ENCODE measurements around the gene CHPT1.

CHPT1 gene

DNA sequence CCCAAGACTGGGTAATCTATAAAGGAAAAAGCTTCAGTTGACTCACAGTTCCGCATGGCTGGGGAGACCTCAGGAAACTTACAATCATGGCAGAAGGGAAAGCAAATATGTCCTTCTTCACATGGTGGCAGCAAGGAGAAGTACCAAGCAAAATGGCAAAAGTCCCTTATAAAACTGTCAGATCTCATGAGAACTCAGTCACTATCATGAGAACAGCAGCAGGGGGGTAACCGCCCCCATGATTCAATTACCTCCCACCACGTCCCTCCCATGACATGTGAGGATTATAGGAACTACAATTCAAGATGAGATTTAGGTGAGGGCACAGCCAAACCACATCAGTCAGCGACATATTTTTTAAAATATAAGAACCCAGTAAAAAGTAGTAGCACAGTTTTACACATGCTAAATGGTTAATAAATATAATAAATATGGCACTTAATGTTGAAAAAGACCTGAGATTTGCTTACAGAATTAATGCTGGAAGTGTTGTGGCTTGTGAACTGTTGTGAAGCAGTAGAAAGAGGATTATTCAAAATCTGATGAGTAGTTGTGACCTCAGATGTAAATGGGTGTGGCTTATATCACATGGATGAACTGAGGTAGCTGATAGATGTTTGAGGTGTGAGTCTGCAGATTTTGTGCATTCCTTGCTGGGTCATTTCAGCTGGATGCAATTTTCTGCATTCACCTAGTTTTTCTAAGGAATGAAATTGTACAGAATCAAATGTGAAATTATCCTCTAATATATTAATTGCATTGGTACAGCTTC lies 46.9 kb upstream of the CHPT1 start:
- Histone ChIP-seq H3K9ac (ENCODE audit: low read depth, low read length, poor library complexity, severe bottlenecking) (no peak overlapping the region), H3K36me3 (ENCODE audit: insufficient read depth, low read length) (no peaks in the 10 kb centered on the region), H3K4me1 (ENCODE audit: insufficient read depth, low read length, poor library complexity, severe bottlenecking) (no peaks in the 10 kb centered on the region), H3K9me3 (ENCODE audit: insufficient read depth, low read depth, low read length) (no peaks in the 10 kb centered on the region), H3F3A (ENCODE audit: low read depth) (no peaks in the 10 kb centered on the region), H4K20me1 (ENCODE audit: insufficient read depth, low read length, poor library complexity, severe bottlenecking) (no peaks in the 10 kb centered on the region), H3K9me2 (replicated peaks; ENCODE audit: low read depth, low read length) (no peaks in the 10 kb centered on the region), H3K4me2 (ENCODE audit: low read depth, low read length, poor library complexity, severe bottlenecking) (no peak overlapping the region), H3K4me3 (ENCODE audit: low read length, poor library complexity, severe bottlenecking) (no peak overlapping the region), H3K79me2 (ENCODE audit: insufficient read depth, low read length) (no peaks in the 10 kb centered on the region), H3K27me3 (ENCODE audit: insufficient read depth, low read length, poor library complexity, severe bottlenecking) (no peaks in the 10 kb centered on the region), H2AFZ (ENCODE audit: low read length) (no peak overlapping the region)
- TF ChIP-seq, protein P1, sequence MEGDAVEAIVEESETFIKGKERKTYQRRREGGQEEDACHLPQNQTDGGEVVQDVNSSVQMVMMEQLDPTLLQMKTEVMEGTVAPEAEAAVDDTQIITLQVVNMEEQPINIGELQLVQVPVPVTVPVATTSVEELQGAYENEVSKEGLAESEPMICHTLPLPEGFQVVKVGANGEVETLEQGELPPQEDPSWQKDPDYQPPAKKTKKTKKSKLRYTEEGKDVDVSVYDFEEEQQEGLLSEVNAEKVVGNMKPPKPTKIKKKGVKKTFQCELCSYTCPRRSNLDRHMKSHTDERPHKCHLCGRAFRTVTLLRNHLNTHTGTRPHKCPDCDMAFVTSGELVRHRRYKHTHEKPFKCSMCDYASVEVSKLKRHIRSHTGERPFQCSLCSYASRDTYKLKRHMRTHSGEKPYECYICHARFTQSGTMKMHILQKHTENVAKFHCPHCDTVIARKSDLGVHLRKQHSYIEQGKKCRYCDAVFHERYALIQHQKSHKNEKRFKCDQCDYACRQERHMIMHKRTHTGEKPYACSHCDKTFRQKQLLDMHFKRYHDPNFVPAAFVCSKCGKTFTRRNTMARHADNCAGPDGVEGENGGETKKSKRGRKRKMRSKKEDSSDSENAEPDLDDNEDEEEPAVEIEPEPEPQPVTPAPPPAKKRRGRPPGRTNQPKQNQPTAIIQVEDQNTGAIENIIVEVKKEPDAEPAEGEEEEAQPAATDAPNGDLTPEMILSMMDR (conservative IDR thresholded peaks at IDR 0.05; ENCODE audit: low read length) = no peak
- no peak for TF ChIP-seq EZH2phosphoT487 (IDR thresholded peaks at IDR 0.05; ENCODE audit: borderline replicate concordance)

GRCh38 chr12:101653030-101653429 lies 44.4 kb upstream of the CHPT1 start:
- H3K9ac ChIP-seq (ENCODE audit: low read depth, low read length, poor library complexity, severe bottlenecking) = no peak overlapping the region
- H2AFZ ChIP-seq (ENCODE audit: low read length) = no peak overlapping the region
- no peaks in the 10 kb centered on the region for H3K36me3 ChIP-seq (ENCODE audit: insufficient read depth, low read length)
- no peaks in the 10 kb centered on the region for H3K9me3 ChIP-seq (ENCODE audit: insufficient read depth, low read depth, low read length)
- H3K79me2 ChIP-seq (ENCODE audit: insufficient read depth, low read length) = no peaks in the 10 kb centered on the region
- no peaks in the 10 kb centered on the region for H3K9me2 ChIP-seq (replicated peaks; ENCODE audit: low read depth, low read length)
- H3K4me2 ChIP-seq (ENCODE audit: low read depth, low read length, poor library complexity, severe bottlenecking) = no peak overlapping the region
- no peaks in the 10 kb centered on the region for H3K4me1 ChIP-seq (ENCODE audit: insufficient read depth, low read length, poor library complexity, severe bottlenecking)
- no peaks in the 10 kb centered on the region for H3F3A ChIP-seq (ENCODE audit: low read depth)
- TF ChIP-seq, protein P1 (conservative IDR thresholded peaks at IDR 0.05; ENCODE audit: low read length) = no peak
- no peak for TF ChIP-seq EZH2phosphoT487 (IDR thresholded peaks at IDR 0.05; ENCODE audit: borderline replicate concordance)
- H3K27me3 ChIP-seq (ENCODE audit: insufficient read depth, low read length, poor library complexity, severe bottlenecking) = no peaks in the 10 kb centered on the region
- H3K4me3 ChIP-seq (ENCODE audit: low read length, poor library complexity, severe bottlenecking) = no peak overlapping the region
- H4K20me1 ChIP-seq (ENCODE audit: insufficient read depth, low read length, poor library complexity, severe bottlenecking) = no peaks in the 10 kb centered on the region

DNA sequence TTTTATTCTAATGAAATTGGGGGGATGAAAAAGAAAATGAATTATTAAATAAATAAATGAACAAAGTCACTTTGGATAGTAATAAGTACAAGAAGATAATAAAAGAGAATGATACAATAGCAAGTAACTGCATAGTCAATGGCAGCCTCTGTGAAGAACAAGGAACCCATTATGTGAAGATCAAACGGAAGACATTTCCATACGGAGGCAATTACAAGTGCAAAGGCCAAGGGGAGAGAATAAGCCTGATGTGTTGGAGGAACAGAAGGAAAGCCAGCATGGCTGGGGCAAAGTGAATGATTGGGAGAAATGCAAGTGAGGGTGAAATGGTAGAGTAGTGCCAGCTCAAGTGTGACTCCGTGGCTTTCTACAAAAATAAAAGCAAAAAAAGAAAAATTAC lies 43.9 kb upstream of the CHPT1 start:
- H4K20me1 ChIP-seq (ENCODE audit: insufficient read depth, low read length, poor library complexity, severe bottlenecking) = no peaks in the 10 kb centered on the region
- H3F3A ChIP-seq (ENCODE audit: low read depth) = no peaks in the 10 kb centered on the region
- H3K4me3 ChIP-seq (ENCODE audit: low read length, poor library complexity, severe bottlenecking) = no peak overlapping the region
- no peaks in the 10 kb centered on the region for H3K27me3 ChIP-seq (ENCODE audit: insufficient read depth, low read length, poor library complexity, severe bottlenecking)
- no peak overlapping the region for H3K4me2 ChIP-seq (ENCODE audit: low read depth, low read length, poor library complexity, severe bottlenecking)
- no peaks in the 10 kb centered on the region for H3K4me1 ChIP-seq (ENCODE audit: insufficient read depth, low read length, poor library complexity, severe bottlenecking)
- no peak for TF ChIP-seq EZH2phosphoT487 (IDR thresholded peaks at IDR 0.05; ENCODE audit: borderline replicate concordance)
- TF ChIP-seq, protein P1 (conservative IDR thresholded peaks at IDR 0.05; ENCODE audit: low read length) = no peak
- H3K9me2 ChIP-seq (replicated peaks; ENCODE audit: low read depth, low read length) = no peaks in the 10 kb centered on the region
- H2AFZ ChIP-seq (ENCODE audit: low read length) = no peak overlapping the region
- no peaks in the 10 kb centered on the region for H3K9me3 ChIP-seq (ENCODE audit: insufficient read depth, low read depth, low read length)
- no peak overlapping the region for H3K9ac ChIP-seq (ENCODE audit: low read depth, low read length, poor library complexity, severe bottlenecking)
- no peaks in the 10 kb centered on the region for H3K36me3 ChIP-seq (ENCODE audit: insufficient read depth, low read length)
- no peaks in the 10 kb centered on the region for H3K79me2 ChIP-seq (ENCODE audit: insufficient read depth, low read length)
